SKM-1 (cell line): ENCODE measurements around the gene SRXN1.

Experiments
- DNase-seq: peaks from one replicate; lab custom pipeline; 2025; ENCODE audit not compliant: unreplicated experiment; lab: John Stamatoyannopoulos, UW

Gene SRXN1

DNA sequence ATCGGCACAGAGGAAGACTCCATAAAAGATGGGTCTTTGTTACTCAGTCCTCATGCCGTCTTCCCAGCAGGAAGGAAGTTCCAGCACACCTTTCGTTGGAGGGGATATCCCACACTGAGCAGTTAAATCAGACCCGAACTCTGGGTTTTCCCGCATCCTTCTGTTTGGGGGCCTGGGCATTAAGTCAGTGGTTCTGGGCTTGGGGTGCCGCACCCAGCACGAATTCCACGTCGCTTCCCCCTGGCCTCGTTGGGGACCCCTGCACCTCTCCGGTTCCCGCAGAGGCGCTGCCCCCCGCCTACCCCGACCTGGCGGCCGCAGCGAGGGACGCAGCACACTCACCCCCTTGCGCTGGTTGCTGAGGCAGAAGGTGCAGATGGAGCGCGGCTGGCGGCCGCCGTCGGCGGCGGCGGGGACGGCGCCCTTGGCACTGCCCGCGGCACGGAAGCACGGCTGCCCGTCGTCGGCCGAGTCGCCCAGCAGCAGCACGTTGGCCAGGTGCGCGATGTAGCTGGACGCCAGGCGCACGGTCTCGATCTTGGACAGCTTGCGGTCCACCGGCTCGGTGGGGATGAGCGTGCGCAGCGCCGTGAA, 43.5 kb downstream of the SRXN1 start:
- no peak for DNase-seq

GRCh38 chr20:608970-609369, 44.0 kb downstream of the SRXN1 start:
- no peak for DNase-seq

DNA sequence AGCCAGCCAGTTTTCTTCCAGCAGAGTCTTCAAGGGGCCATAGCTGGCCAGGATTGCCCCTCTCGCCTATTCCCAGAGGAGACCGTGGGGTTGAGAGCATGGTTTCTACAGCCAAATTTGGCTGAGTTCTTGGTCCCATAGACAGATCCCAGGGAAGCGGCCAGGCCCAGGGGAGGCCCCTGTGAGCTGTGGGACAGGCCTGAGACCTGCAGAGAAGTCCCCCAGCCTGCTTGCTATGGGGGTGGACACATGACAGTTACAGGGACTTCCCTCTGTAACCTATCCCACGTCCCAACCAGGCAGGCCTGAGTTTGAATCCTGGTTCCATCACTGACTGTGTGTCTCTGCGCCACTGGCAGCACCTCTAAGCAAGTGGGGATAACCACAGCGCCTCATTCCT, 45.5 kb downstream of the SRXN1 start:
- no peak for DNase-seq

GRCh38 chr20:605237-605636, 47.8 kb downstream of the SRXN1 start:
- DNase-seq, result no peak

DNA sequence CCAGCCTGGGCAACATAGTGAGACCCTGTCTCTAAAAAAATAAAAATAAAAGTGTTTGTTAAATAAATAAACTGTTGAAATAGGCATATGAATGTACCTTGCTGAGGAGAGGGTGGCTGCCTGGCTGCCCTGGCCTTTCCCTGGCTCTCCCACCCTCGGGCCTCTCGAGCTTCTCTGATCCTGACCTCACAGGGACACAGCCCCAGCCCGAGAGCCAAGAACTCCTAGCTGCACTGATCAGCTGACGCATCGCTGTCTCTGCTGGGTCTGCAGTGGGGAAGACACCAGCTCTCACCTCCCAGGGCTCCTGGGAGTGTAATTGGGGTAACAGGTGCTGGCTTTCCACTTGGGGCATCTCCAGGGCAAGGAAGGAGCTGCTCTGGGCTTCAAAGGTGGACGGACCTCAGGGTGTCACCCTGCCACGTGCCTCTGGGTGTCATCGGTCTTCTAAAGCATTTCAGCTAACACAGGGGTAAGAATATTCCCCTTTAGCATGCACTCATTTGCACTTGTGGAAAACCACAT, 49.8 kb downstream of the SRXN1 start:
- DNase-seq, result no peak

DNA sequence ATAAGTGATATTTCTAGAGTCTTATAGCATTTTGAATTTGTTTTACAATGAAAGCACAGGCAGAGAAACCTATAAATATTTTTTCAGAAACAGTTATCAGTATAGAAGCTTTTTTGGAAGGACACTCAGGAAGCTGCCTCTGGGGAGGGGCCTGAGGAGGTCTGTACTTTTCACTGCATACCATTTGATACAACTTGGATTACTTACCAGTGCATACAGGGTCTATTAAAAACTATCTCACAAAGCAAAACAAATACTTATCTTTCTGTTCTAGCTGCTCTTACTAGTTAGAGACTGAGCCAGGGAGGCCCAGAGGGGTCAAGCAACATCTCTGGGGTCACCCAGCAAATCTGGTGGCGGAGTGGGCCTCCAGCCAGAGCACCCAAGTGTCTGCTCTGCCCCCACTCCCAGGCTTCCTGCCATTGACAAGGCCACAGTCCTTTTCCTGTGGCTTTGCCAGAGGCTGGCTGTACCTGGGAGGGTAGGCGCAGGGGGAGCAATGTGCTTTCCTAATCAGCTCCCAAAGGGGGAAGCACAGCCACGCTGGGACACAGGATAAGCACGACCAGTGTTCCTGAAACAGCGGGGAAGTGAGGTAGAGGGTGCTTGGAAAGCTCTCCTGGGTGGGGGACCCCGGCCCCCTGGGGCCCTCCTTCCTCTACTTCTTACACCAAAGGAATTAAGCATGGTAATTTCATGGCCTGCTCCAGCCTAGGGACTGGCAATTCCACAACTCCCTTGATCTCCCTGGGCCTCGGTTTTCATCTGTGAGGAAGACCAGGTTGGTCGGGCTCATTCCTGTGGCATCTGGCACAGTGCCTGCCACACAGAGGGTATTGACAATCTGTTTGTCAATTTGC, 50.7 kb downstream of the SRXN1 start:
- no peak for DNase-seq

- no peak for DNase-seq
Measured at GRCh38 chr20:600736-601135, 52.3 kb downstream of the SRXN1 start.

DNA sequence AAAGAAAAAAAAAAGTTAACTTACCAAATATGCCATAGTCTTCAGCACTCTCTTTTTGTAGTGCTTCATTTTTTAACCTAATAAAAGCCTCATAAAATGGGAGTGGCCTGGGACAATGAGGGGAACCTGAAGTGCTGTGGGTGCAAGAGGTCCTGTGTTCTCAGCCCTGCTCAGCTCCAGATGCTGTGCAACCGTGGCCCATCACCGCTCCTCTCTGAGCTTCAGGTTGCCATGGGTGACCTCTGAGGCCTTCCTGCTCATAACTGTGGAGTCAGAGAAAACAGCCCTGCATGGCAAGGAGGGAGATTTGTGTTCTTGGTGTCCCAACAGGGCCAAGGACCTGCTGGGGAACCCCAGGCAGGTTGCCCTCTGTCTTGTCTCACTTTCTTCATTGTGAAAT, 52.9 kb downstream of the SRXN1 start:
- DNase-seq, result no peak

GRCh38 chr20:598133-598850, 54.7 kb downstream of the SRXN1 start:
- no peak for DNase-seq

- no peak for DNase-seq
Measured at GRCh38 chr20:597560-597959, 55.4 kb downstream of the SRXN1 start.
